ENCODE data around the gene EMC7.
A peak's percentile ranks its signal among the peaks of the same experiment; 100 is the strongest.
"Not testable (repeated sequence)": the region's sequence is repeated elsewhere in the genome, so short reads cannot be mapped to it uniquely, and the experiment has no call there.

The EMC7 gene

DNA sequence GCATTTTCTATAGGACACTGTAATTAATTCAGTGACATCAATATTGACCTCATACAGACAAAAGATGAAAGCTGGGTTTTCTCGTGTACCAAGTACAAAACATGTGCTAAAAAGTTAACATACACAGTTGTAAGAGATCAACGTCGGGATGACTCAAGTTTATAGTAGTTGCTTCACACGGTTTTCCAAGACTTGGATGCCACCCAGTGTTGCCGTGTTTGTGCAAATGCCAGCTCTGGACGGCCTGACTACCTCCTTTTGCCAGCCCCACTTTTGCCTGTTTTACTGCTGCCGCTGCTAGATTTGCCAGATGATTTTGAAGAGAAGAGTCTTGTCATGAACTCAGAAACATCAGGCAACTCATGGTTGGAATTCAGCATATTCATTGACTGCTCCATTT lies 17.6 kb downstream of the EMC7 start:
- DNase-seq (ENCODE audit: low read depth), result no peak

GRCh38 chr15:34079904-34080303 lies 21.8 kb downstream of the EMC7 start:
- no peak for DNase-seq (ENCODE audit: low read depth)

GRCh38 chr15:34078900-34079299 lies 22.8 kb downstream of the EMC7 start:
- no peak for DNase-seq (ENCODE audit: low read depth)

DNA sequence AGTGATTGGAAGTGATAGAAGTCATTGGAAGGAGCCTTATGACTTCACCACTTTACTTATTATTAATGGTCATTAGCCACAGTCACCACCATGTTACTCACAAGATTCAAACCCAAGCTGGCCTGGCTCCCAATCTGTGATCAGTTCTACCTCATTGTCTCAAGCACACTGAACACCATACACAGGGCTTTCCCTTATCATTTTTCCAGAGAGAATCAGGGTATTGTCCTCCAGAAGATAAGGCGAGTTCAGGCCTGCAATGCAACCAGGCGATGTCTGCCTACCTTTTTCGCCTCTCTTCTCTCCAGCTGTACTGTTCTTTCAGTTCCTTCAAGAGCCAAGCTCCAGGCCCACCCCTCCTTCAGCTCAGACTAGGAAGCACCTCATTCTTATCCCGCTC lies 24.9 kb downstream of the EMC7 start:
- no peak for DNase-seq (ENCODE audit: low read depth)

- DNase-seq (ENCODE audit: low read depth), result no peak
Observed at GRCh38 chr15:34070003-34070402, 31.7 kb downstream of the EMC7 start.

DNA sequence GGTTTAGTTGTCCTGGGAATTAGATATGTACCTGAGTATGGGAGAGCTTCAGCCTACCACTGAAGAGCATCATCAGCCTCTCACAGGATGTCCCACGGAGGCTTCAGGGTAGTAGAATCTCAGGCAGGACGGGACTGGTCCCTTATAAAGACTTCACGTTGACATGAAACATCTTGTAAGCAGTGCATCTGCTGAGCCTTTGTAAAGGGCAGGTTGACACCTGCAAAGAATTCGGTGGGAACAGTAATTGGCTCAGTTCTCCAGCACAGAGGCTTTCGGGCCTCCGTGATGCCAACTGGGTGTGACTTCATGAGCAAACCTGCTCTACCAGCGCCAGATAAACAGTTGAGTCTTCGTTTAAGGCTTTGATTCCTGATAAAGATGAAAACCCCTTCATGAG lies 35.7 kb downstream of the EMC7 start:
- DNase-seq (ENCODE audit: low read depth), result no peak

- no peak for DNase-seq (ENCODE audit: low read depth)
Observed at GRCh38 chr15:34065261-34065660, 36.4 kb downstream of the EMC7 start.

DNA sequence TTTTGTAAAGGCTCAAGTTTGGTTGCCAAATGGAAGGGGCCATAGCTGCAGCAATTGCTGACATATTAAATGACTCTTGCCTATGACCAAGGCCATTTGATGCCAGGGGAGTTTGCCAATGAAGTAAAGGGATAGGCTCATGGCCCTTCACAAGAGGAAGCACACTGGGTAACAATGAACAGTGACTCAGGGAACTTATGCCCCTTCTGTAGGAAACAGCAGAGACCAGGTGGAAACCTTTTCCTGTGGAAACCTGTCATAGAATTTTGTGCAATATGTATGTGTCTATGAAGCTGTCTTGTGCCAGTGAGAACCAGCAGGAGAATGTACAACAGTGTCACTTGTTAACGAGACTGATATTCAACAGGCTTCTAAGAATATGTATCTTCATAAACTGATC lies 37.2 kb downstream of the EMC7 start:
- DNase-seq (ENCODE audit: low read depth), result no peak

GRCh38 chr15:34059946-34060345 lies 41.7 kb downstream of the EMC7 start:
- no peak for DNase-seq (ENCODE audit: low read depth)

DNA sequence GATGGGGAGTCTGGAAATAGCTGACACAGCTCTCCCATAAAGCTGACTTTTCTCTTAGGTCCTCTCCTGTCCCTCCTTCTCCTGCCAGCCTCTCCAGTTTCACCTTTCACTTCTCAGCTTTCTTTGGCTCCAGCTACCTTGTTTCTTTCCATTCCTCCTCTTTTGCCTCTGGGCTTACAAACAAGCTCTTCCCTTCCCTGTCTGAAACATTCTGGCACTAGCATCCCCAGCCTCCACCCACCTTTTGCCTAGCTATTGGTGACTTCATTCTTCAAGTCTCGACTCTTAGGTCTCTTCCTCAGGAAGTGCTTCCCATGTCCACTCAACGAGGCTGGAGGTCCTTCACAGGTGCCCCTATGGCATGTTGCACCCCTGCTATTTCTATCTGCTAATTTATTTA lies 42.2 kb downstream of the EMC7 start:
- no peak for DNase-seq (ENCODE audit: low read depth)

- no peak for DNase-seq (ENCODE audit: low read depth)
Observed at GRCh38 chr15:34056911-34057310, 44.8 kb downstream of the EMC7 start.

DNA sequence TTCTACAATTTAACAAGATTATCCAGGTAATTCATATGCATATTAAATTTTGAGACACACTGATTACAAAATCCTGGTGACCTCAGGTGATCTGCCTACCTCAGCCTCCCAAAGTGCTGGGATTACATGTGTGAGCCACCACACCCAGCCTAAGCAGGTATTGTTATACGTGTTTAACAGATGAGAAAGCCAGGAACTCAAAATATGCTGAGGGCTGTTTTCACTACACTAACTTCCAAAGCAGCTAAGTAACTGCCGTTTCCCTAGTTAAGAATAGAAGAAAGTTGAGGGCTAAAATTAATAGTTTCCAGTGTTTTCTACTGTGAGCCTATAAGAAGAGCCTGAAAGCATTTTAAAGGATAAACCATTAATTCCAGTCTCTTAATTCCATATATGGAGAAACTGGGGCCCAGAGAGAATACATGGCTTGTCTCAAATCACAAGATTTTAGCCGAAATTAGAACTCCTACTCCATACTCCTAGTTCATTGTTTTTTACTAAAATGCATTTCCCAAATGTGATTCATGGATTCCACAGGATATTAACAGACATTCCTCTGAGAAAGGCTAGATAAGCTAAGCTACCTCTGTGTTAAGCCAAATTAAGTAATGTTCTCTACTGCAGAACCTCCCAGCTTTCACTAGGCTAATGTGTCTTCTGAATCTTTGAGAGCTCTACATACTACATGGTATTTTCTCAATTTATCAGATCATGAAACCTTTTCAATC lies 45.6 kb downstream of the EMC7 start:
- DNase-seq (ENCODE audit: low read depth), result peak; percentile 57

DNA sequence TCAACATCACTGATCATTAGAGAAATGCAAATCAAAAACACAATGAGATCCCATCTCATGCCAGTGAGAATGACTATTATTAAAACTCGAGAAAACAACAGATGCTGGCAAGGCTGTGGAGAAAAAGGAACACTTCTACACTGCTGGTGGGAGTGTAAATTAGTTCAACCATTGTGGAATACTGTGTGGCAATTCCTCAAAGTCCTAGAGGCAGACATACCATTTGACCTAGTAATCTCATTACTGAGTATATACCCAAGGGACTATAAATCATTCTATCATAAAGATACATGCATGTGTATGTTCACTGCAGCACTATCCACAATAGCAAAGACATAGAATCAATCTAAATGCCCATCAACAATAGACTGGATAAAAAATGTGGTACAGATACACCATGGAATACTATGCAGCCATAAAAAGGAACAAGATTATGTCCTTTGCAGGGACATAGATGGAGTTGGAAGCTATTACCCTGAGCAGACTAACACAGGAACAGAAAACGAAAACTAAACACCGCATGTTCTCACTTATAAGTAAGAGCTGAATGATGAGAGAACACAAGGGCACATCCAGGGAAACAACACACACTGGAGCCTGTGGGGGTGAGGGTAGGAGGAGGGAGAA lies 47.5 kb downstream of the EMC7 start:
- DNase-seq (ENCODE audit: low read depth), result no peak

DNA sequence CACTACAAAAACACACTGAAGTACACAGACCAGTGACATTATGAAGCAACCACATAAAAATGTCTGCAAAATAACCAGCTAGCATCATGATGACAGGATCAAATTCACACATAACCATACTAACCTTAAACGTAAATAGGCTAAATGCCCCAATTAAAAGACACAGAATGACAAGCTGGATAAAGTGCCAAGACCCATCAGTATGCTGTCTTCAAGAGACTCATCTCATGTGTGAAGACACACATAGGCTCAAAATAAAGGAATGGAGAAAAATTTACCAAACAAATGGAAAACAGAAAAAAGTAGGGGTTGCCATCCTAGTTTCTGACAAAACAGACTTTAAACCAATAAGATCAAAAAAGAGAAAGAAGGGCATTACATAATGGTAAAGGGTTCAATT lies 51.3 kb downstream of the EMC7 start:
- not testable (repeated sequence) for DNase-seq (ENCODE audit: low read depth)

DNA sequence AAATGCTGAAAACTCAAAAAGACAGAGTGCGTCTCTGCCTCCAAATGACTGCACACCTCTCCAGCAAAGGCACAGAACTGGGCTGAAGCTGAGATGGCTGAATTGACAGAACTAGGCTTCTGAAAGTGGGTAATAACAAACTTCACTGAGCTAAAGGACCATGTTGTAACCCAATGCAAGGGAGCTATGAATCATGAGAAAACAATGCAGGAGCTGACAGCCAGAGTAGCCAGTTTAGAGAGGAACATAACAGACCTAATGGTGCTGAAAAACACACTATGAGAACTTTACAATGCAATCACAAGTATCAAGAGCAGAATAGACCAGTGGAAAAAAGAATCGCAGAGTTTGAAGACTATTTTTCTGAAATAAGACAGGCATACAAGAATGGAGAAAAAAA lies 52.5 kb downstream of the EMC7 start:
- DNase-seq (ENCODE audit: low read depth), result no peak

DNA sequence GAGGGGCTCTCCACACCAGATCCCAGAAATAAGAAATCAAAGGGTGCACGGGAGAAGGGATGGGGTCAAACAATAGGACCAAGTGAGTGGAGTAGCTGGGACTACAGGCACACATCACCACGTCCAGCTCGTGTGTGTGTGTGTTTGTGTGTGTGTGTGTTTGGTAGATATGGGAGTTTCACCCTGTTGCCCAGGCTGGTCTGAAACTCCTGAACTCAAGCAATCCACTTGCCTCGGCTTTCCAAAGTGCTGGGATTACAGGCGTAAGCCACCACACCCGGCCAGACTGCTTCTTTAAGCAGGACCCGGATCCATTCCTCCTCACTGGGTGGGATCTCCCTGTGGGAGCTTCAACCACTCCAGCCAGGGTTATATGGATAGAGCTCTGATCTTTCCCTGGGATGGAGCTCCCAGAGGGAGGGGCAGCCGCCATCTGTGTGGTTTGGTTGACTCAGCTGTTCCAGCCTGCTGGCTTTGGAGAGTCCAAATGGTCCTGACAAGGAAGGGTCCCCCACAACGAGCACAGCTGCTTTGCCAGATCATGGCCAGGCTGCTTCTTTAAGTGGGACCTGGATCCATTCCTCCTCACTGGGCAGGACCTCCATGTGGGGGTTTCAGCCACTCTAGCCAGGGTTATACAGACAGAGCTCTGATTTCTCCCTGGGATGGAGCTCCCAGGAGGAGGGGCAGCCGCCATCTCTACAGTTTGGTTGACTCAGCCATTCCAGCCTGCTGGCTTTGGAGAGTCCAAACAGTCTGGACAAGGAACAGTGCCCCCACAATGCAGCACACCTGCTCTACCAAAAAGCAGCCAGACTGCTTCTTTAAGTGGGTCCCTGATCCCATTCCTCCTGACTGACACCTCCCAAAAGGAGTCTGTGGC lies 53.5 kb downstream of the EMC7 start:
- no peak for DNase-seq (ENCODE audit: low read depth)

- DNase-seq (ENCODE audit: low read depth), result no peak
Observed at GRCh38 chr15:34046471-34047145, 55.1 kb downstream of the EMC7 start.

GRCh38 chr15:34043813-34044212 lies 57.8 kb downstream of the EMC7 start:
- DNase-seq (ENCODE audit: low read depth), result no peak

DNA sequence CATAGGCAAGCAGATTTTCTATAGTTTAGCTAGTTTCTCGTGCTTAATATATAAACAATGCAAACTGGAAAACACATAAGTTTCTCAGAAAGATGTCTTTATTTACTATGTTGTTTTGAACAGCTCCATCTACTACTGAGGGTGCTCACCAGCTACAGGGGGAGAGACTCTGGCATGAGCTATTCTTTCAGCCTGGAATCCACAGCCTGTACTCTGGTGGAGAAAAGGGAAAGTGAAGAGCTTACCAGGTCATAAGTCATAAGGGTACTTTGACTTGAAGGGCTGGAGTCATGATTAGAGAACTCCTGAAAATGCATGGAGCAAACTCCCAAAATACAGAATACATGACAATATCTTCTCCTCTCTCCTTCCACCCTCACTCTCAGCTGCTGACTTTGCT lies 58.3 kb downstream of the EMC7 start:
- no peak for DNase-seq (ENCODE audit: low read depth)

- no peak for DNase-seq (ENCODE audit: low read depth)
Observed at GRCh38 chr15:34039790-34040113, 61.9 kb downstream of the EMC7 start.

DNA sequence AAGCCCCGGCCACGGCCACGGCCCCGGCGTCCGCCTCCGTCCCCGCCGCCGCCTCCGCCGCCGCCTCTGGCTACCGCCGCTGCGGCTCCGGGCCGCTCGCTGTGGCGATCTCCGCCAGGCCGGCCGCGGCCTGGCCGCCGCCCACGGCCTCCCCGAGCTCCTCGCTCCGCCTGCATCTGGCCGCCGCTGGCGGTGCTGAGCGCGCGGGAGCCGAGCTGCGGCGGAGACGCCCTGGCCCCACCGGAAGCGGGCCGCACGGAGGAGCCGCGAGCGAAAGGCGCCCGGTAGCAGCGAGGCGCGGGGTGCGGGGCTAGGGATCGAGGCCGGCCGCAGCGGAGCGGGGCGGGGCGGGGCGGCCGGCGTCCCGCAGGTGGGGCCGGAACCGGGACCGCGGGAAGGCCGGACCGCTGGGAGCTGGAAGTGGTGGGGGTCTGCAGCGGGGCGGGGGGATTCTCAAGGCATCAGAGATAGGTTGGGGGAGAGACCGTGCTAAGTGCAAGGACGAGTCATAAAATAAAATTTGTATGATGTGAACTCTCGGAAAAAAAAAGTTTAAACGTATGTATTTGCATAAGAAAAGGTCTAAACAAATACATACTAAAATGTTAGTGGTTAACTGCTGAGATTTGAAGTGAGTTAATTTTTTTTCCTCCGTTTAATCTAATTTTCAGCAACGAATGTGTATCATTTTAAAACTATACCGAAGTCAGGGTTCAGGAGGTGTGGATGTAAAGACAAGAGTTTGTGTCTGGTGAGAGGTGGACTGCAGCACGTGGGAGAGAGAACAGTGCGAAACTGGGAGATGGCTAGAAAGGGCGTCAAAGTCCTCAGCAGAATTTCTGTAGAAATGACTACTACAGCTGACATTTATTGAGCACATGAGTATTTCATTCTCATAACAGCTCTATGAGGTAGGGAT lies 62.5 kb downstream of the EMC7 start, which contains the start of gene AVEN:
TSS of gene AVEN (minus strand) at position 334 of the 919 bp plus-strand sequence. CDS start at position 176, 158 bp downstream.
- no peak for DNase-seq (ENCODE audit: low read depth)

Measured in stromal cell of bone marrow (primary cell).